ENCODE measurements around the gene ZNF527.

ZNF527 gene

GRCh38 chr19:37370880-37371661, at the start of gene ZNF527:
Gene ZNF527, plus strand, starts transcription at chr19:37371099. Its CDS starts 3,100 bp downstream, at chr19:37374199.
- Histone ChIP-seq H3K27ac (peak within 1 kb of the TSS; percentile 52), H2AFZ (ENCODE audit: low read depth) (peak within 1 kb of the TSS; percentile 89), H3K27me3 (ENCODE audit: insufficient read depth, low read depth) (no peaks in the 10 kb centered on the region), H3K9ac (peak within 1 kb of the TSS; percentile 55; the same call in 1 of the 2 replicates), H3K4me2 (peak within 1 kb of the TSS; percentile 50), H3K4me1 (ENCODE audit: low read depth, poor library complexity, severe bottlenecking) (peaks cover 3% of the 10 kb centered on the region), H3K79me2 (ENCODE audit: insufficient read depth, low read depth) (no peaks in the 10 kb centered on the region), H4K20me1 (ENCODE audit: insufficient read depth) (no peaks in the 10 kb centered on the region), H3K36me3 (ENCODE audit: insufficient read depth) (no peaks in the 10 kb centered on the region), H3K4me3 (IDR thresholded peaks at IDR 0.05; ENCODE audit: insufficient read depth, low read depth, low read length) (no peak within 1 kb of the TSS)
- TF ChIP-seq, protein P1, sequence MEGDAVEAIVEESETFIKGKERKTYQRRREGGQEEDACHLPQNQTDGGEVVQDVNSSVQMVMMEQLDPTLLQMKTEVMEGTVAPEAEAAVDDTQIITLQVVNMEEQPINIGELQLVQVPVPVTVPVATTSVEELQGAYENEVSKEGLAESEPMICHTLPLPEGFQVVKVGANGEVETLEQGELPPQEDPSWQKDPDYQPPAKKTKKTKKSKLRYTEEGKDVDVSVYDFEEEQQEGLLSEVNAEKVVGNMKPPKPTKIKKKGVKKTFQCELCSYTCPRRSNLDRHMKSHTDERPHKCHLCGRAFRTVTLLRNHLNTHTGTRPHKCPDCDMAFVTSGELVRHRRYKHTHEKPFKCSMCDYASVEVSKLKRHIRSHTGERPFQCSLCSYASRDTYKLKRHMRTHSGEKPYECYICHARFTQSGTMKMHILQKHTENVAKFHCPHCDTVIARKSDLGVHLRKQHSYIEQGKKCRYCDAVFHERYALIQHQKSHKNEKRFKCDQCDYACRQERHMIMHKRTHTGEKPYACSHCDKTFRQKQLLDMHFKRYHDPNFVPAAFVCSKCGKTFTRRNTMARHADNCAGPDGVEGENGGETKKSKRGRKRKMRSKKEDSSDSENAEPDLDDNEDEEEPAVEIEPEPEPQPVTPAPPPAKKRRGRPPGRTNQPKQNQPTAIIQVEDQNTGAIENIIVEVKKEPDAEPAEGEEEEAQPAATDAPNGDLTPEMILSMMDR (conservative IDR thresholded peaks at IDR 0.05; ENCODE audit: low read depth, low read length): no peak

GRCh38 chr19:37329686-37330085, 41.2 kb upstream of the ZNF527 start:
- Histone ChIP-seq H3K9ac (no peak overlapping the region), H3K27me3 (ENCODE audit: insufficient read depth, low read depth) (no peaks in the 10 kb centered on the region), H3K36me3 (ENCODE audit: insufficient read depth) (no peaks in the 10 kb centered on the region), H3K4me1 (ENCODE audit: low read depth, poor library complexity, severe bottlenecking) (no peaks in the 10 kb centered on the region), H3K4me2 (no peak overlapping the region), H4K20me1 (ENCODE audit: insufficient read depth) (no peaks in the 10 kb centered on the region), H3K79me2 (ENCODE audit: insufficient read depth, low read depth) (no peaks in the 10 kb centered on the region), H3K27ac (no peak overlapping the region), H3K4me3 (IDR thresholded peaks at IDR 0.05; ENCODE audit: insufficient read depth, low read depth, low read length) (no peak overlapping the region), H2AFZ (ENCODE audit: low read depth) (no peak overlapping the region)
- TF ChIP-seq, protein P1 (conservative IDR thresholded peaks at IDR 0.05; ENCODE audit: low read depth, low read length): no peak

DNA sequence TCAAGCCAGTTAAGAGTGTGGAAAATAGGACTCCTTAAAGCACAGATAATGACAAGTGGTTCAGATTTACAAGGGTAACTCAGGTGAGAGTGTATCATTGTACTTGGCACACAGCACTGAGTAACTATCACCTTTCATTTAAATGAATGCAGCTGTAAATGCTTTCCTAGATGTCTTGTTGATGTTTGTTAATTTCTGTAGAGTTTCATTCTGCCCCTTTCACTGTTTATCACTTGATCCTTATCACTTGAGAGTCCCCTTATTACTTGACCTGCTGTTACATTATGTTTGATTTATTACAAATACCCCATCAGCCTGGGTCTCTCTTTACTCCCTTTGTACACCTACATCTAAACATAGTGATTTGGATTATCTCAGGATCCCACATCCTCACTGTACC, 38.1 kb upstream of the ZNF527 start:
- Histone ChIP-seq H3K79me2 (ENCODE audit: insufficient read depth, low read depth) (no peaks in the 10 kb centered on the region), H4K20me1 (ENCODE audit: insufficient read depth) (no peaks in the 10 kb centered on the region), H3K4me2 (no peak overlapping the region), H3K4me3 (IDR thresholded peaks at IDR 0.05; ENCODE audit: insufficient read depth, low read depth, low read length) (no peak overlapping the region), H3K9ac (no peak overlapping the region), H3K4me1 (ENCODE audit: low read depth, poor library complexity, severe bottlenecking) (no peaks in the 10 kb centered on the region), H3K27me3 (ENCODE audit: insufficient read depth, low read depth) (no peaks in the 10 kb centered on the region), H3K36me3 (ENCODE audit: insufficient read depth) (no peaks in the 10 kb centered on the region), H2AFZ (ENCODE audit: low read depth) (no peak overlapping the region), H3K27ac (no peak overlapping the region)
- TF ChIP-seq, protein P1 (conservative IDR thresholded peaks at IDR 0.05; ENCODE audit: low read depth, low read length): no peak

DNA sequence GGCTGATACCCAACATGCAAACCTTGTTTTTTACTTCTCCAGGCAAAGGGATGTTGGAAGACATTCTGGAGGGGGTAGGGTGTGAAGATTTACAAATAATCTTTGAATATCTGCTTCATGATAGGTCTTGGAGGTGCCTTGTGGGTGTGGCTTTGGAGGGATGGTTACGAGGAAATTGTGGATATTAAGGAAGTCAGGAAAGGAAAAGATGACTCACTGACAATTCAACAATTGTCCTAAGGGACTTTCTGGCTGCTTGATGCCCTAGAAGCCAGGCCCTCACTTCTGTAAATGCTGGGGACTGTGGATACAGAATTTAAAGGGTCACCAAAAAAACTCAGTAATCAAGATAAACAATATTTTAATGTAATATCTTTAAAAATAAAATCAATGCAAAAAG, 37.4 kb upstream of the ZNF527 start:
- Histone ChIP-seq H3K4me2 (no peak overlapping the region), H3K9ac (no peak overlapping the region), H3K36me3 (ENCODE audit: insufficient read depth) (no peaks in the 10 kb centered on the region), H4K20me1 (ENCODE audit: insufficient read depth) (no peaks in the 10 kb centered on the region), H3K4me3 (IDR thresholded peaks at IDR 0.05; ENCODE audit: insufficient read depth, low read depth, low read length) (no peak overlapping the region), H3K79me2 (ENCODE audit: insufficient read depth, low read depth) (no peaks in the 10 kb centered on the region), H2AFZ (ENCODE audit: low read depth) (no peak overlapping the region), H3K27me3 (ENCODE audit: insufficient read depth, low read depth) (no peaks in the 10 kb centered on the region), H3K27ac (no peak overlapping the region), H3K4me1 (ENCODE audit: low read depth, poor library complexity, severe bottlenecking) (no peaks in the 10 kb centered on the region)
- TF ChIP-seq, protein P1 (conservative IDR thresholded peaks at IDR 0.05; ENCODE audit: low read depth, low read length): no peak
